GM12878 (cell line): ENCODE data around the gene CD48.

Experiments used
- BRCA1 ChIP-seq: IDR thresholded peaks from 2 replicates; pipeline ENCODE4 v1.6.1; 2011; ENCODE audit warnings: low read depth, low read length, improper control_type of control experiment
- CTCF ChIP-seq, 3 experiments: IDR thresholded peaks in 2 of 3; conservative IDR thresholded peaks in 1 of 3; 2 replicates each; pipeline ENCODE4 v1.5.1; 2011; ENCODE audit warnings: low read depth in 3 of 3, low read length in 3 of 3, mild to moderate bottlenecking in 3 of 3, control low read depth in 2 of 3, moderate library complexity in 2 of 3, inconsistent platforms in 1 of 3, mixed read lengths in 1 of 3; ENCODE audit not compliant: control insufficient read depth in 2 of 3, insufficient read depth in 1 of 3; ENCODE audit errors: extremely low read depth in 1 of 3
- ETV6 ChIP-seq, 2 experiments: fragments of 450-650 bp in 1 of 2; IDR thresholded peaks in 1 of 2; conservative IDR thresholded peaks in 1 of 2; 2 replicates each; pipeline ENCODE4 v1.6.1; 2014; ENCODE audit warnings: antibody characterized with exemption in 1 of 2, borderline replicate concordance in 1 of 2, low read depth in 1 of 2, mild to moderate bottlenecking in 1 of 2, moderate library complexity in 1 of 2
- MAX ChIP-seq: IDR thresholded peaks from 2 replicates; pipeline ENCODE4 v1.6.1; 2012; ENCODE audit warnings: low read depth, low read length, improper control_type of control experiment
- MXI1 ChIP-seq: fragments of 150-350 bp; IDR thresholded peaks from 2 replicates; pipeline ENCODE4 v1.6.1; 2011; ENCODE audit warnings: low read depth, mild to moderate bottlenecking, inconsistent platforms, low read length, improper control_type of control experiment
- SMAD1 ChIP-seq: fragments of 450-650 bp; IDR thresholded peaks from 2 replicates; pipeline ENCODE4 v1.6.1; 2018; ENCODE audit warnings: mild to moderate bottlenecking, low read depth; ENCODE audit not compliant: partially characterized antibody

- no peak for TF ChIP-seq CTCF (IDR thresholded peaks at IDR 0.05 in 2 of 3, conservative IDR thresholded peaks at IDR 0.05 in 1 of 3; ENCODE audit: control insufficient read depth in 2 of 3, extremely low read depth in 1 of 3, insufficient read depth in 1 of 3, low read depth in 3 of 3, low read length in 3 of 3)
- TF ChIP-seq ETV6 (conservative IDR thresholded peaks at IDR 0.05 in 1 of 2, IDR thresholded peaks at IDR 0.05 in 1 of 2; ENCODE audit: borderline replicate concordance in 1 of 2, low read depth in 1 of 2) = no peak
- no peak for TF ChIP-seq MXI1
- TF ChIP-seq BRCA1 = no peak
- TF ChIP-seq SMAD1 = no peak
- no peak for TF ChIP-seq MAX
Measured at GRCh38 chr1:160706526-160707235, 4.9 kb downstream of the CD48 start.
